ENCODE results near the gene MEGF11. TPM values are rescaled to one million over a fixed set of nuclear protein-coding genes. Genes with fewer than 3 reads are reported as not detected.

Gene MEGF11
- polyA plus RNA-seq, 2 of the 4 experiments (the other 2 are of a cell fraction) = 0.25 to 0.31 TPM

- ChIA-PET POLR2A (no interaction called here), CTCF (no interaction called here)
- TF ChIP-seq MAFK (IDR thresholded peaks at IDR 0.05; ENCODE audit: partially characterized antibody) (peak; percentile 70), MAX (IDR thresholded peaks at IDR 0.05) (no peak)
- H3K9me3 ChIP-seq = peaks cover 6% of the 10 kb centered on the region; the same call in 1 of the 3 replicates
- ATAC-seq (no peak; a peak in 1 of 6 replicates), DNase-seq (ENCODE audit: low read depth in 1 of 2, low spot score in 1 of 2) (no peak), FAIRE-seq (no peak)
- no peak overlapping the region for H3K4me3 ChIP-seq
- H3K27ac ChIP-seq = no peak overlapping the region
- H3K4me1 ChIP-seq = no peaks in the 10 kb centered on the region
- H3K4me2 ChIP-seq = no peak overlapping the region
- WGBS (ENCODE audit: missing lambda C conversion rate) = 82% methylated on average over 8 of the region's 8 CpGs
Measured at GRCh38 chr15:66018488-66018797, 235.1 kb downstream of the MEGF11 start.

GRCh38 chr15:66017792-66018487 lies 235.6 kb downstream of the MEGF11 start:
- CTCF ChIA-PET = interaction anchor here (0.9 to 1.0 kb wide), 2 partner anchors 148 to 379 kb away, joined by 3 read pairs; no protein-coding TSS in a partner anchor
- ATAC-seq = peak in 1 of 2 experiments; percentile 14; a peak in 1 of 6 replicates
- 67% methylated on average over 9 of the region's 10 CpGs for WGBS (ENCODE audit: missing lambda C conversion rate)

GRCh38 chr15:66017000-66017399 lies 236.6 kb downstream of the MEGF11 start:
- POLR2A ChIA-PET = no interaction called here
- peak in 1 of 2 experiments; percentile 18; a peak in 1 of 6 replicates for ATAC-seq
- H3K4me1 ChIP-seq = no peaks in the 10 kb centered on the region

More at GRCh38 chr15:66017792-66018487, 235.6 kb downstream of the MEGF11 start:
- H3K9me3 ChIP-seq = peaks cover 6% of the 10 kb centered on the region; the same call in 1 of the 3 replicates
- FAIRE-seq (no peak), DNase-seq (ENCODE audit: low read depth in 1 of 2, low spot score in 1 of 2) (no peak)
- no peaks in the 10 kb centered on the region for H3K4me1 ChIP-seq
- H3K27ac ChIP-seq = no peak overlapping the region
- POLR2A ChIA-PET = no interaction called here
- no peak for TF ChIP-seq POLR2A (IDR thresholded peaks at IDR 0.05; ENCODE audit: low read length)
- no peak for TF ChIP-seq KDM5A (IDR thresholded peaks at IDR 0.05)
- no peak for TF ChIP-seq PHF8 (IDR thresholded peaks at IDR 0.05; ENCODE audit: borderline replicate concordance, low read depth)
- TF ChIP-seq POLR2AphosphoS2 (conservative IDR thresholded peaks at IDR 0.05; ENCODE audit: low read length) = no peak
- no peak for TF ChIP-seq HES2 (IDR thresholded peaks at IDR 0.05)
- no peak for TF ChIP-seq ATOH8 (CRISPR knock-in tag; IDR thresholded peaks at IDR 0.05; ENCODE audit: low read depth)
- no peak for TF ChIP-seq HOXB5 (CRISPR knock-in tag; IDR thresholded peaks at IDR 0.05)
- no peak for TF ChIP-seq MAX (IDR thresholded peaks at IDR 0.05)
- TF ChIP-seq ESRRA (IDR thresholded peaks at IDR 0.05; ENCODE audit: borderline replicate concordance, low read length) = no peak
- no peak for TF ChIP-seq SMC3 (IDR thresholded peaks at IDR 0.05)
- no peak for TF ChIP-seq MYC (IDR thresholded peaks at IDR 0.05; ENCODE audit: borderline replicate concordance, low read length)
- TF ChIP-seq RFX5 (IDR thresholded peaks at IDR 0.05) = no peak
- no peak for TF ChIP-seq HOXA7 (CRISPR knock-in tag; IDR thresholded peaks at IDR 0.05)
- no peak for TF ChIP-seq SREBF2 (IDR thresholded peaks at IDR 0.05)
- no peak for TF ChIP-seq ZSCAN20 (CRISPR knock-in tag; IDR thresholded peaks at IDR 0.05)
- TF ChIP-seq RCOR1 (IDR thresholded peaks at IDR 0.05; ENCODE audit: low read depth, low read length) = no peak
- no peak overlapping the region for H3K4me2 ChIP-seq
- no peak overlapping the region for H3K4me3 ChIP-seq

GRCh38 chr15:66016199-66016598 lies 237.4 kb downstream of the MEGF11 start:
- H3K4me3 ChIP-seq = no peak overlapping the region
- peaks cover 6% of the 10 kb centered on the region; the same call in 1 of the 3 replicates for H3K9me3 ChIP-seq
- ATAC-seq (no peak), DNase-seq (ENCODE audit: low read depth in 1 of 2, low spot score in 1 of 2) (no peak), FAIRE-seq (no peak)
- no peak overlapping the region for H3K4me2 ChIP-seq
- TF ChIP-seq PBX3 (IDR thresholded peaks at IDR 0.05) (no peak), RAD21 (conservative IDR thresholded peaks at IDR 0.05 in 1 of 2, IDR thresholded peaks at IDR 0.05 in 1 of 2) (0 out of 5 replicates have a peak, but pooled peaks of 1 of the 2 experiments have one; percentile 9)
- 48% methylated on average over 5 of the region's 5 CpGs for WGBS (ENCODE audit: missing lambda C conversion rate)
- POLR2A ChIA-PET = no interaction called here
- H3K4me1 ChIP-seq = no peaks in the 10 kb centered on the region
- H3K27ac ChIP-seq = no peak overlapping the region
- CTCF ChIA-PET = interaction anchor here (1.1 to 1.2 kb wide), 2 partner anchors 50 to 64 kb away, joined by 3 read pairs; no protein-coding TSS in a partner anchor

More at GRCh38 chr15:66017000-66017399, 236.6 kb downstream of the MEGF11 start:
- Histone ChIP-seq H3K4me3 (no peak overlapping the region), H3K27ac (no peak overlapping the region), H3K9me3 (peaks cover 6% of the 10 kb centered on the region; the same call in 1 of the 3 replicates), H3K4me2 (no peak overlapping the region)
- 82% methylated on average over 7 of the region's 7 CpGs for WGBS (ENCODE audit: missing lambda C conversion rate)
- CTCF ChIA-PET = interaction anchor here (0.9 to 1.1 kb wide), 3 partner anchors 64 to 378 kb away, joined by 3 read pairs; no protein-coding TSS in a partner anchor
- no peak for TF ChIP-seq ZC3H11A (IDR thresholded peaks at IDR 0.05)
- no peak for FAIRE-seq
- DNase-seq (ENCODE audit: low read depth in 1 of 2, low spot score in 1 of 2) = no peak
